ENCODE data around the gene LGALS3BP. TPM values are rescaled to one million over a fixed set of nuclear protein-coding genes. Genes with fewer than 3 reads are reported as not detected.

Gene LGALS3BP
- total RNA-seq, 1 experiment from 2014 or later = 507 TPM

DNA sequence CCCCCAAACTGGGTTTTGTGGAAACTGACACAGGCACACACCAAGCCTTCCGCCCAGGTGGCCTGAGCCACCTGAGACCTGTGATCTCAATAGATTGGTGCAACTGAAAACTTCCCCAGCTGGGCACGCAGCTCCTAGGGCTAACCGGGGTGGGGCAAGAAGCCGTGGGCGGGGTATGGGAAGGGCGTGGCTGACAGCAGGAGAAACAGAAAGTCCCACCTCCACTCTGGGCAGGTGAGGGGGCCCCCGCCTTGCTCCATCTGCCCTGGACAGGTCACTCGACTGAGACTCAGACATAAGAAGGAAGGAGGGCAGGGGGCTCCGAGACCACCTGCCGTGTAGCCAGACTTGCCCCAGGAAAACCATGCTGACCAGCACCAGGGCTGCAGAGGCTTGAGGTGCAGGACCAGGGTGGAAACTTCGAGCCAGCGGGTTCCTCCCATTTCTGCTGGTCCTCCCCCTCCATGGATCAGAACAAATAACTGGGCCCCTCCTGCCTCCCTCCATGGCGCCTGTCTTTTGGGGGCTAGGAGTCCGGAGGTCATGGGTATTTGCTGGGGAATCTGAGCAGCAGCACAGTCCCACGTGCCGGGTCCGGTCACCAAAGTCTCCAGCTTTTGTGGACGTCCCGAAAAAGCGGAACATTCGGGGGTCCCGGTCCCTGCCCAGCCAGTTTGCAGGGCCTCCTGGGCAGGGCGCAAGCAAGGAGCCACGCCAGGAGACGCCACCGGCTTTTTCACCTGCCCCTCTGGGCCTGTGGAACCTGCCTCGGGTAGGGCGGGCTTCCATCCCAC lies 55.9 kb downstream of the LGALS3BP start:
- Histone ChIP-seq H3F3A (ENCODE audit: insufficient read depth, low read depth) (no peaks in the 10 kb centered on the region), H2AFZ (0 out of 2 replicates have a peak overlapping the region, but pooled peaks have one; percentile 55), H3K27ac (no peak overlapping the region), H3K4me3 (peak overlapping the region; percentile 73), H3K9me2 (ENCODE audit: insufficient read depth) (no peaks in the 10 kb centered on the region), H4K20me1 (ENCODE audit: insufficient read depth) (no peaks in the 10 kb centered on the region), H3K4me2 (peak overlapping the region; percentile 91), H3K36me3 (ENCODE audit: low read depth) (no peaks in the 10 kb centered on the region), H3K4me1 (replicated peaks; ENCODE audit: insufficient read depth) (no peaks in the 10 kb centered on the region), H3K27me3 (ENCODE audit: insufficient read depth, low read depth) (no peaks in the 10 kb centered on the region), H3K9me3 (ENCODE audit: insufficient read depth, low read depth) (no peaks in the 10 kb centered on the region), H3K79me2 (ENCODE audit: low read depth) (peaks cover 33% of the 10 kb centered on the region)
- CTCF ChIA-PET = interaction anchor here (0.7 kb wide), 1 partner anchor 96 kb away, joined by 5 read pairs; no protein-coding TSS in a partner anchor
- DNase-seq = peak; percentile 77 to 88
- POLR2A ChIA-PET (ENCODE audit: unreplicated experiment) = no interaction called here
- intact Hi-C loops (cut with micrococcal nuclease; ENCODE audit: unreplicated experiment) = loop anchor here (1.0 to 5.0 kb wide), 3 partner anchors 25 to 51 kb away; no protein-coding TSS in a partner anchor
- no peak for TF ChIP-seq EZH2 (IDR thresholded peaks at IDR 0.05; ENCODE audit: low read depth)
- TF ChIP-seq, protein P1, sequence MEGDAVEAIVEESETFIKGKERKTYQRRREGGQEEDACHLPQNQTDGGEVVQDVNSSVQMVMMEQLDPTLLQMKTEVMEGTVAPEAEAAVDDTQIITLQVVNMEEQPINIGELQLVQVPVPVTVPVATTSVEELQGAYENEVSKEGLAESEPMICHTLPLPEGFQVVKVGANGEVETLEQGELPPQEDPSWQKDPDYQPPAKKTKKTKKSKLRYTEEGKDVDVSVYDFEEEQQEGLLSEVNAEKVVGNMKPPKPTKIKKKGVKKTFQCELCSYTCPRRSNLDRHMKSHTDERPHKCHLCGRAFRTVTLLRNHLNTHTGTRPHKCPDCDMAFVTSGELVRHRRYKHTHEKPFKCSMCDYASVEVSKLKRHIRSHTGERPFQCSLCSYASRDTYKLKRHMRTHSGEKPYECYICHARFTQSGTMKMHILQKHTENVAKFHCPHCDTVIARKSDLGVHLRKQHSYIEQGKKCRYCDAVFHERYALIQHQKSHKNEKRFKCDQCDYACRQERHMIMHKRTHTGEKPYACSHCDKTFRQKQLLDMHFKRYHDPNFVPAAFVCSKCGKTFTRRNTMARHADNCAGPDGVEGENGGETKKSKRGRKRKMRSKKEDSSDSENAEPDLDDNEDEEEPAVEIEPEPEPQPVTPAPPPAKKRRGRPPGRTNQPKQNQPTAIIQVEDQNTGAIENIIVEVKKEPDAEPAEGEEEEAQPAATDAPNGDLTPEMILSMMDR (conservative IDR thresholded peaks at IDR 0.05) = no peak
- BruUV-seq (replicated peaks) = TSS peak; percentile 45

DNA sequence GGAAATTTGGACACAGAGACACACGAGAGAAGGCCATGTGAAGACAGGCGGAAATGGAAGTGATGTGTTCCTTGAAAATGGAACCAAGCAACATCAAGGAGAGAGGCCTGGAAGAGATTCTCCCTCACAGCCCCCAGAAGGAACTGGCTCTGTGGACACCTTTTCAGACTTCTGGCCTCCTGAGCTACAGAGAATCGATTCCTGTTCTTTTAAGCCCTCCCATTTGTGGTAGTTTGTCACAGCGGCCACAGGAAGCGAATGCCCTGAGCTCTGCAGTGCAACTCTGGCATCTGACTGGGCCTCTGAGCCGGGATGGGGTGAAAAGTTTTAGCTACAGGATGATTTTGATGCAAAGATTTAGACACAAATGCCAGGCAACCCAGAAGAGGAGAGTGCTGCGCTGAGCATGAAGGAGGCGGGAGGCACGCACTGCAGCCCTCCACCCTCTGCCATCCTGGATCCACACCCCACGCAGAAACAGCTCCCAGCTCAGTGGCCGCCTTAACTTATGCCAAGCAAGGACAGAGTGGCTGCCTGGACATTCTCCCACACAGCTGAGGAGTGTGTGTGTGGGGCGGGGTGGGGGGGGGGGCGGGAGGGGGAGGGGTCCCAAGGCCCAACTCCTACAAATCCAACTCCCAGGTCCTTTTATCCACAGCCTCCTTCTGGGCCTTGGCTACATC lies 56.8 kb downstream of the LGALS3BP start:
- Histone ChIP-seq H2AFZ (no peak overlapping the region), H3K27ac (no peak overlapping the region), H3K27me3 (ENCODE audit: insufficient read depth, low read depth) (no peaks in the 10 kb centered on the region), H3K4me1 (replicated peaks; ENCODE audit: insufficient read depth) (no peaks in the 10 kb centered on the region), H4K20me1 (ENCODE audit: insufficient read depth) (no peaks in the 10 kb centered on the region), H3K9me2 (ENCODE audit: insufficient read depth) (no peaks in the 10 kb centered on the region), H3K36me3 (ENCODE audit: low read depth) (no peaks in the 10 kb centered on the region), H3K9me3 (ENCODE audit: insufficient read depth, low read depth) (no peaks in the 10 kb centered on the region), H3F3A (ENCODE audit: insufficient read depth, low read depth) (no peaks in the 10 kb centered on the region), H3K4me2 (peak overlapping the region; percentile 91), H3K79me2 (ENCODE audit: low read depth) (peaks cover 33% of the 10 kb centered on the region), H3K4me3 (peak overlapping the region; percentile 73; the same call in 1 of the 2 replicates)
- ChIA-PET CTCF (no interaction called here), POLR2A (ENCODE audit: unreplicated experiment) (no interaction called here)
- DNase-seq = no peak
- TF ChIP-seq EZH2 (IDR thresholded peaks at IDR 0.05; ENCODE audit: low read depth) = no peak
- TF ChIP-seq, protein P1 (conservative IDR thresholded peaks at IDR 0.05) = no peak
- no TSS peak for BruUV-seq (replicated peaks)
- intact Hi-C loops (cut with micrococcal nuclease; ENCODE audit: unreplicated experiment) = loop anchor here (1.0 to 5.0 kb wide), 3 partner anchors 24 to 50 kb away; no protein-coding TSS in a partner anchor

DNA sequence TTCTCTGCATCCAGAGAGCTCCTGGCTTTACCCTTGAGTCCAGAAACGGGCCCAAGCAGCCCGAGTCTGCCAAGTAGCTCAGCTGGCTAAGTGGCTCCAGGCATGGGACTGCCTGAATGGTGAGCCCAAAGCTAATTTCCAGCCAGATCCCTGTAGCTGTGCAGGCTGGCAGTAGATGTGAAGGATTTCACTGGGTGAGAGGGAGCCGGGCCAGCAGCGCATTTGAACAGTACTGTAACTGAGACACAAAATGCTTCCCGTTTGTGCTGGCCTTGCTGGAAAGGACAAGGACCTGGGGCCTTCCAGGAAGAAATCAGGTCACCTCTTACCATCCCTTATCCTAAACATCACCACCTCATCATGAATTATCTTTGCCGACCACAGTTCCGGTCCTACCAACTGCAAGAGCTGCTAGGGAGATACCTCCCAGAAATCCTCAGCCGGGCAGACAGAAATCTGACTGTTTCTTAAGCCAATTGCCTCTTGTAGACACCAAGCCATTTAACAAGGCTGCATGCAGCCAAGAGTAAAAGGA lies 58.2 kb downstream of the LGALS3BP start:
- Histone ChIP-seq H3K27ac (no peak overlapping the region), H3K4me1 (replicated peaks; ENCODE audit: insufficient read depth) (peaks cover 3% of the 10 kb centered on the region)

More for the DNA sequence above, 58.2 kb downstream of the LGALS3BP start:
- POLR2A ChIA-PET (ENCODE audit: unreplicated experiment) = no interaction called here
- intact Hi-C loops (cut with micrococcal nuclease; ENCODE audit: unreplicated experiment) = loop anchor here (5.0 kb wide), 1 partner anchor 36 kb away; no protein-coding TSS in a partner anchor
- BruUV-seq (replicated peaks) = no TSS peak
- Histone ChIP-seq H3F3A (ENCODE audit: insufficient read depth, low read depth) (no peaks in the 10 kb centered on the region), H3K9me3 (ENCODE audit: insufficient read depth, low read depth) (no peaks in the 10 kb centered on the region), H2AFZ (no peak overlapping the region), H3K4me2 (no peak overlapping the region), H3K4me3 (no peak overlapping the region), H3K79me2 (ENCODE audit: low read depth) (peaks cover 40% of the 10 kb centered on the region), H3K27me3 (ENCODE audit: insufficient read depth, low read depth) (no peaks in the 10 kb centered on the region), H3K36me3 (ENCODE audit: low read depth) (no peaks in the 10 kb centered on the region), H4K20me1 (ENCODE audit: insufficient read depth) (no peaks in the 10 kb centered on the region), H3K9me2 (ENCODE audit: insufficient read depth) (no peaks in the 10 kb centered on the region)
- TF ChIP-seq, protein P1 (conservative IDR thresholded peaks at IDR 0.05) = no peak
- TF ChIP-seq EZH2 (IDR thresholded peaks at IDR 0.05; ENCODE audit: low read depth) = no peak
- CTCF ChIA-PET = no interaction called here
- DNase-seq = no peak

All from PC-9 (cell line).